Neural crest cell (in vitro differentiated cells): ENCODE results near the gene SRPX2. TPM values are rescaled to one million over a fixed set of nuclear protein-coding genes. Genes with fewer than 3 reads are reported as not detected.

Experiments used
- DNase-seq: peaks from one replicate; pipeline ENCODE4 v3.0.0; 2021; ENCODE audit warnings: low read depth, mixed read lengths, low spot score
- H3K27ac Mint-ChIP-seq: one replicate; pipeline ENCODE4 v1.8.0; 2021; ENCODE audit warnings: mild to moderate bottlenecking, mixed read lengths; ENCODE audit not compliant: unreplicated experiment
- H3K27me3 Mint-ChIP-seq: 2 replicates; pipeline ENCODE4 v1.8.0; 2021; ENCODE audit warnings: low read depth, mild to moderate bottlenecking, mixed read lengths
- H3K36me3 Mint-ChIP-seq: 2 replicates; pipeline ENCODE4 v1.8.0; 2021; ENCODE audit warnings: low read depth, mild to moderate bottlenecking, mixed read lengths
- H3K4me1 Mint-ChIP-seq: 2 replicates; pipeline ENCODE4 v1.8.0; 2021; ENCODE audit warnings: mixed read lengths
- H3K4me3 Mint-ChIP-seq: one replicate; pipeline ENCODE4 v1.8.0; 2021; ENCODE audit warnings: mild to moderate bottlenecking, mixed read lengths
- H3K9me3 Mint-ChIP-seq: 2 replicates; pipeline ENCODE4 v1.8.0; 2021; ENCODE audit warnings: mixed read lengths
- total RNA-seq: library from RNA; stranded (reverse); gene quantifications from 2 replicates; pipeline ENCODE4 v1.2.1, GENCODE V29; 2021
- TF ChIP-seq, protein P1 (sequence below): fragments of 200-600 bp; sonication (generic); conservative IDR thresholded peaks from 2 replicates; pipeline ENCODE4 v1.5.0; 2021; ENCODE audit warnings: antibody characterized with exemption, mild to moderate bottlenecking

SRPX2 gene
- total RNA-seq, 1 donor from 2014 or later: 0.35 TPM

DNA sequence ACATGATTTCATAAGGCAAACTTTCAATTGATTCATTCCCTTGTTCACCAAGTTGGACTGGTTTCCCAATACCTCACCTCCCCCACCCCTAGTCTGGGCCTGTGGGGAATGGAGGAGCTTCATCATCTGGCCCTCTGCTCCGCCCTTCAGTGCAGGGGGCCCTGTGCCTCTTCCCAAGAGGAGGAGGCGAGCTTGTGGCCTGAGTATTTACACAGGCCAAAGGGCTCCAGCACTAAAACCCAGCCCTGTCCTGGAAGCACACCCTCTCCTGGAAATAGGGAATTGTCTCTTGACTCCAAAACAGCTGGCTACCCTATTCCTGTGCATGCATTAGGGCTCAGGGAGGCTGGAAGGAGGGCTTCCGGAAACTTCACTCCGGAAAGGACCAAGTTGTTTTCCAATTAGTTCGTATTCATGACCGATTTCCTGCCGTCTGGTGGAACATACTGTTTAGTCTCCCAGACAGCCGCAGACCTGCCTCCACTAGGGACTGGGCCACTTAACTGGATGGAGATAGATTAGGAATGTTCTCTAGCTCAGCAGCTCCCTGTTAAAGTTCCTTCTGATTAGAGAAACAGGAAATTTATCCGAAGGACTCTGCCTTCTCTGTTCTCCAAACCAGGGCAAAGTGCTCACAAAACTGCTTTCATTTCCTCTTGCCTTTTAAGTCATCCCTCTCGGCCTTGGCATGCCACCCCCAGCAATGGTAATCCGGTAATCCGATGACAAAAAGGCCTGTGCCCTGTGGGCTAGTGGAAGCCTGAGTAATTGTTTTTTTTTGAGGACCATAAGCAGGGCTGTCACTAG lies 5.8 kb downstream of the SRPX2 start:
- TF ChIP-seq, protein P1, sequence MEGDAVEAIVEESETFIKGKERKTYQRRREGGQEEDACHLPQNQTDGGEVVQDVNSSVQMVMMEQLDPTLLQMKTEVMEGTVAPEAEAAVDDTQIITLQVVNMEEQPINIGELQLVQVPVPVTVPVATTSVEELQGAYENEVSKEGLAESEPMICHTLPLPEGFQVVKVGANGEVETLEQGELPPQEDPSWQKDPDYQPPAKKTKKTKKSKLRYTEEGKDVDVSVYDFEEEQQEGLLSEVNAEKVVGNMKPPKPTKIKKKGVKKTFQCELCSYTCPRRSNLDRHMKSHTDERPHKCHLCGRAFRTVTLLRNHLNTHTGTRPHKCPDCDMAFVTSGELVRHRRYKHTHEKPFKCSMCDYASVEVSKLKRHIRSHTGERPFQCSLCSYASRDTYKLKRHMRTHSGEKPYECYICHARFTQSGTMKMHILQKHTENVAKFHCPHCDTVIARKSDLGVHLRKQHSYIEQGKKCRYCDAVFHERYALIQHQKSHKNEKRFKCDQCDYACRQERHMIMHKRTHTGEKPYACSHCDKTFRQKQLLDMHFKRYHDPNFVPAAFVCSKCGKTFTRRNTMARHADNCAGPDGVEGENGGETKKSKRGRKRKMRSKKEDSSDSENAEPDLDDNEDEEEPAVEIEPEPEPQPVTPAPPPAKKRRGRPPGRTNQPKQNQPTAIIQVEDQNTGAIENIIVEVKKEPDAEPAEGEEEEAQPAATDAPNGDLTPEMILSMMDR: no peak
- H3K27ac Mint-ChIP-seq: no peak overlapping the region
- no peak for DNase-seq
- no peak overlapping the region for H3K4me3 Mint-ChIP-seq
- peaks cover 3% of the 10 kb centered on the region for H3K36me3 Mint-ChIP-seq
- peaks cover 16% of the 10 kb centered on the region for H3K4me1 Mint-ChIP-seq
- H3K9me3 Mint-ChIP-seq: peaks cover 10% of the 10 kb centered on the region
- no peaks in the 10 kb centered on the region for H3K27me3 Mint-ChIP-seq

GRCh38 chrX:100650841-100651240 lies 6.8 kb downstream of the SRPX2 start:
- TF ChIP-seq, protein P1: no peak
- Mint-ChIP-seq H3K9me3 (peaks cover 10% of the 10 kb centered on the region), H3K36me3 (peaks cover 3% of the 10 kb centered on the region), H3K27me3 (no peaks in the 10 kb centered on the region), H3K4me1 (peaks cover 16% of the 10 kb centered on the region), H3K4me3 (no peak overlapping the region), H3K27ac (no peak overlapping the region)
- no peak for DNase-seq

DNA sequence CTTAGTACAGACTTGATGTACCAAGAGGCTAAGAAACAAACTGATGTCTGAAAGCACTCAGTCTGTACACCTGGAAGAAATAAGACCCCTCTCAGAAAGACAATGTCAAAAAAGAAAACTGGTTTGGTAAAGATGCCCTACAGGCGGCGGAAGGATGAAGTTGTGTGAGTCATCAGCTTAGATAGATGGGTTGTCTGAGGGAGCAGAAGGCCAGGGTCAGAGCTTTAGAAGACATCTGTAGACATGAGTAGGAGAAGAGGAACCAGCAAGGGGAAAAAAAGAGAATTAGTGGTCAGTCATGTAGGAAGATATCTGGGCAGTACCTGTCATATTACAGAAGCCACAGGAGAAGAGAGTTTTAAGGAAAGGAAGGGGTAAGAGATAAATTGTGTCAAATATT lies 8.3 kb downstream of the SRPX2 start:
- H3K4me3 Mint-ChIP-seq: no peak overlapping the region
- no peak for DNase-seq

GRCh38 chrX:100654261-100654660 lies 10.3 kb downstream of the SRPX2 start:
- Mint-ChIP-seq H3K27ac (no peak overlapping the region), H3K4me1 (peaks cover 8% of the 10 kb centered on the region), H3K4me3 (no peak overlapping the region), H3K9me3 (peaks cover 16% of the 10 kb centered on the region), H3K36me3 (peaks cover 3% of the 10 kb centered on the region), H3K27me3 (no peaks in the 10 kb centered on the region)
- TF ChIP-seq, protein P1: no peak
- DNase-seq: no peak

More for the DNA sequence above, 8.3 kb downstream of the SRPX2 start:
- Mint-ChIP-seq H3K9me3 (peaks cover 14% of the 10 kb centered on the region), H3K4me1 (peaks cover 16% of the 10 kb centered on the region), H3K27ac (no peak overlapping the region), H3K36me3 (peaks cover 3% of the 10 kb centered on the region), H3K27me3 (no peaks in the 10 kb centered on the region)
- TF ChIP-seq, protein P1: no peak

GRCh38 chrX:100658941-100659381 lies 15.0 kb downstream of the SRPX2 start:
- Mint-ChIP-seq H3K4me1 (peaks cover 10% of the 10 kb centered on the region), H3K27me3 (no peaks in the 10 kb centered on the region), H3K9me3 (peaks cover 5% of the 10 kb centered on the region), H3K36me3 (no peaks in the 10 kb centered on the region), H3K4me3 (no peak overlapping the region), H3K27ac (no peak overlapping the region)
- DNase-seq: no peak
- TF ChIP-seq, protein P1: no peak
